Esophagus squamous epithelium (tissue), 5 donors: ENCODE results near the gene CKLF. TPM values are rescaled to one million over a fixed set of nuclear protein-coding genes. Genes with fewer than 3 reads are reported as not detected.
A peak's percentile ranks its signal among the peaks of the same experiment; 100 is the strongest.
"Not testable (repeated sequence)": the region's sequence is repeated elsewhere in the genome, so short reads cannot be mapped to it uniquely, and the experiment has no call there.

ENCODE experiments used
- DNase-seq: peaks from one replicate; lab custom pipeline; 2025; lab: John Stamatoyannopoulos, UW
- H3K27ac ChIP-seq, 4 donors: fragments of 200-600 bp; sonication (generic); one replicate each; pipeline ENCODE4 v1.5.1; 2016 to 2019; ENCODE audit warnings: mild to moderate bottlenecking in 1 of 4
- H3K27me3 ChIP-seq, 4 donors: fragments of 200-600 bp; sonication (generic); 1 replicate in 3 of 4; 2 replicates in 1 of 4; pipeline versions ENCODE4 v1.5.1 to v1.6.0; 2017 to 2021; ENCODE audit warnings: antibody characterized with exemption in 1 of 4
- H3K36me3 ChIP-seq, 3 donors: fragments of 200-600 bp; sonication (generic); one replicate each; pipeline ENCODE4 v1.5.1; 2016 to 2019
- H3K4me1 ChIP-seq, 3 donors: fragments of 200-600 bp; sonication (generic); one replicate each; pipeline ENCODE4 v1.5.1; 2017 to 2019
- H3K4me3 ChIP-seq, 4 donors: fragments of 200-600 bp; sonication (generic); 1 replicate in 3 of 4; 2 replicates in 1 of 4; pipeline ENCODE4 v1.5.1; 2016 to 2019; ENCODE audit warnings: mild to moderate bottlenecking in 2 of 4, moderate library complexity in 1 of 4
- H3K9me3 ChIP-seq, 3 donors: fragments of 200-600 bp; sonication (generic); one replicate each; pipeline ENCODE4 v1.5.1; 2016 to 2019
- POLR2A ChIP-seq, 4 donors: fragments of 450-650 bp; IDR thresholded peaks; one replicate each; pipeline ENCODE4 v1.6.1; 2017; ENCODE audit warnings: antibody characterized with exemption in 4 of 4, mild to moderate bottlenecking in 4 of 4, moderate library complexity in 3 of 4
- WGBS, 2 donors: methylation state at CpG; one replicate each; pipeline ENCODE4 v1.1.5; 2018; 5-methylcytosine and 5-hydroxymethylcytosine counted together
- intact Hi-C: fragments of 100-400 bp; cut with DNase I; formaldehyde crosslinking; loops from one replicate; pipeline ENCODE4 v1.15.0; 2022
- total RNA-seq, 4 donors: library from RNA; depleted of rRNA; stranded (reverse); fragments of >200 nt; gene quantifications; one replicate each; pipeline ENCODE4 v1.1.0, GENCODE V29; 2016
- TF ChIP-seq, protein P1 (sequence below), 6 experiments: fragments of 450-650 bp in 4 of 6; fragments of 200-600 bp in 2 of 6; sonication (generic) in 2 of 6; IDR thresholded peaks; one replicate each; pipeline ENCODE4 v1.5.1; 2016 to 2019; ENCODE audit warnings: antibody characterized with exemption in 6 of 6, mild to moderate bottlenecking in 4 of 6, moderate library complexity in 4 of 6
- donor health status: DM: yes; HTN: yes; CAD: no.

The CKLF gene
- total RNA-seq, 4 donors from 2014 or later: 8.6 to 34.1 (median 16.9) TPM

DNA sequence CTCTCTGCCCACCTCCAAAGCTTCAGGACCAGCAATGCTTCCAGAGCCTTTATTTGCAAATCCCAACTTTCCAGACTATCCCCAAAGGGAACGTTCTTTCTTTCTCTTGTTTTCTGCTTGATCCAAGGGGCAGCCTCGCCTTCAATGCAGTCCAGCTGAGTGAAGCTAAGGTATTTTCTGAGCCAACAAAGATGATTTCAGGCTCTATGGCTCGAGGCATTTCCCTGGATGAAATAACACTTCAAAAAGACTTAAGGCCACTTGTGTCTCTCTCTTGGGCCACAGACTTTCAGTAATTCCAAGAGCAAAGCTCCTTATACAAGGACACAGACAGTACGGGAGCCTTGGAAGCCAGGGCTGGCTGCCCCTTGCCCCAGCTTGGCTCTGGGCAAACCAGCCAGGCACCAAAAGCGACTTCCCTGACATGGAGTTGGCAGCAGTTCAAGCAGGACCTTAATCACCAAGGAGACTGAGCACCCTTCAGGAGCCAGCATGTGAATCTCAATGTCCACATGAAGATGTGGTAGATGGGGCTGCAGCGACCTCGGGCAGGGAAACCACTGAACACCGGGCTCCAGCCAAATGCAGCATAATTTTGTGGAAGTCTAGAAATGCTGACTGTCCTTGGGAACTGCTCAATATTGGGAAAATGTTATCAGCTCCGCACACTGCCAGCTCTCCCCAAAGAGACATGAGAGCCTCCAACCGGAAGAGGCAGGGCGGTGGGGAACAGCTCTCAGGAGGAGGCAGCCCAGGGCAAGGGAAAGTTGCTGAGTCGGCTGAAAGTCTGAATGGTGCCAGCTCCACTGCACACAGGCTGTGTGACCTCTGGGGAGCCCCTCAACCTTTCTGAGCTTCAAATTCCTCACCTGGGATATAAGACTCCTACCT is 41.4 kb upstream of the CKLF start:
- Histone ChIP-seq H3K27me3 (no peaks in the 10 kb centered on the region), H3K4me3 (peak overlapping the region in 1 of 4 donors; percentile 10), H3K36me3 (peaks cover 0 to 10% (median 0%) of the 10 kb centered on the region in 3 donors), H3K27ac (peak overlapping the region; percentile 66 to 87 (median 80)), H3K9me3 (no peaks in the 10 kb centered on the region), H3K4me1 (peaks cover 62 to 93% (median 63%) of the 10 kb centered on the region in 3 donors)
- TF ChIP-seq, protein P1, sequence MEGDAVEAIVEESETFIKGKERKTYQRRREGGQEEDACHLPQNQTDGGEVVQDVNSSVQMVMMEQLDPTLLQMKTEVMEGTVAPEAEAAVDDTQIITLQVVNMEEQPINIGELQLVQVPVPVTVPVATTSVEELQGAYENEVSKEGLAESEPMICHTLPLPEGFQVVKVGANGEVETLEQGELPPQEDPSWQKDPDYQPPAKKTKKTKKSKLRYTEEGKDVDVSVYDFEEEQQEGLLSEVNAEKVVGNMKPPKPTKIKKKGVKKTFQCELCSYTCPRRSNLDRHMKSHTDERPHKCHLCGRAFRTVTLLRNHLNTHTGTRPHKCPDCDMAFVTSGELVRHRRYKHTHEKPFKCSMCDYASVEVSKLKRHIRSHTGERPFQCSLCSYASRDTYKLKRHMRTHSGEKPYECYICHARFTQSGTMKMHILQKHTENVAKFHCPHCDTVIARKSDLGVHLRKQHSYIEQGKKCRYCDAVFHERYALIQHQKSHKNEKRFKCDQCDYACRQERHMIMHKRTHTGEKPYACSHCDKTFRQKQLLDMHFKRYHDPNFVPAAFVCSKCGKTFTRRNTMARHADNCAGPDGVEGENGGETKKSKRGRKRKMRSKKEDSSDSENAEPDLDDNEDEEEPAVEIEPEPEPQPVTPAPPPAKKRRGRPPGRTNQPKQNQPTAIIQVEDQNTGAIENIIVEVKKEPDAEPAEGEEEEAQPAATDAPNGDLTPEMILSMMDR (IDR thresholded peaks at IDR 0.05): no peak
- TF ChIP-seq POLR2A (IDR thresholded peaks at IDR 0.05): no peak
- intact Hi-C loops: no loop called here
- WGBS, 2 donors: 44 to 56% methylated on average over 6 to 10 of the region's 12 CpGs
- no peak for DNase-seq

DNA sequence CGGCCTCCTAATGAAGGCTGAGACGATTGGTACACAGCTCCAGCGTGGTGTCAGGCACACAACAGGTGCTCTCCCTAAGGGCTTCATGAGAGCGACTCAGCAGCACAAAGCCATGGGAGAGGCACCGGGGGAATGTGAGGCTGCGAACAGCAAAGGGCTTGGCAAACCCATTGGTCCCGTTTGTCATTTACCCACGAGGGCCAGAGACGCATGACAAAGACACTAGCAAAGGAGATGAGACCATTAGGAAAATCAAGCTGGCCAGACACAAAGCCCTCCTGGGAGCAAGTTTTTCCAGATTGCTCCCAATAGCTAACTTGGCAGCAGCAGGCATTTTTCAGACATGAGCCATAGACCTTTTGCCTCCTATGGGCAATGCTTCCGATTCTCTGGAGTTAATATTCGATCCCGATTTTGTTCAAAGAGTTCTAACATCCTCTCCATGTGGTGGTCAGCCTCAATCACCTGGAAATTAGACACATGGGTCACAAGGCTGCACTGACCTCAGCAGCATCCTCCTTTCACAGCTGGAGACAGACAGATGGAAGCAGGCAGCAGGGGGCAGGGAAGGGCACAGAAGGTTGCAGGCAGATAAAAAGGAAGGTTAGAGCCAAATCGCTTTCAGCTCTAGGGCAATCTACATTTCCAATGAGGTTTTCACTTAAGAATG is 40.6 kb upstream of the CKLF start:
- H3K4me1 ChIP-seq: peaks cover 70 to 100% (median 70%) of the 10 kb centered on the region in 3 donors
- peaks cover 0 to 10% (median 0%) of the 10 kb centered on the region in 3 donors for H3K36me3 ChIP-seq
- intact Hi-C loops: no loop called here
- WGBS, 2 donors: 27 to 38% methylated on average over 6 to 10 of the region's 13 CpGs
- no peak overlapping the region for H3K4me3 ChIP-seq
- DNase-seq: no peak
- H3K27ac ChIP-seq: peak overlapping the region; percentile 66 to 87 (median 80)
- no peaks in the 10 kb centered on the region for H3K27me3 ChIP-seq
- no peak for TF ChIP-seq POLR2A (IDR thresholded peaks at IDR 0.05)
- TF ChIP-seq, protein P1 (IDR thresholded peaks at IDR 0.05): peak in 1 of 6 experiments; percentile 21
- H3K9me3 ChIP-seq: no peaks in the 10 kb centered on the region

DNA sequence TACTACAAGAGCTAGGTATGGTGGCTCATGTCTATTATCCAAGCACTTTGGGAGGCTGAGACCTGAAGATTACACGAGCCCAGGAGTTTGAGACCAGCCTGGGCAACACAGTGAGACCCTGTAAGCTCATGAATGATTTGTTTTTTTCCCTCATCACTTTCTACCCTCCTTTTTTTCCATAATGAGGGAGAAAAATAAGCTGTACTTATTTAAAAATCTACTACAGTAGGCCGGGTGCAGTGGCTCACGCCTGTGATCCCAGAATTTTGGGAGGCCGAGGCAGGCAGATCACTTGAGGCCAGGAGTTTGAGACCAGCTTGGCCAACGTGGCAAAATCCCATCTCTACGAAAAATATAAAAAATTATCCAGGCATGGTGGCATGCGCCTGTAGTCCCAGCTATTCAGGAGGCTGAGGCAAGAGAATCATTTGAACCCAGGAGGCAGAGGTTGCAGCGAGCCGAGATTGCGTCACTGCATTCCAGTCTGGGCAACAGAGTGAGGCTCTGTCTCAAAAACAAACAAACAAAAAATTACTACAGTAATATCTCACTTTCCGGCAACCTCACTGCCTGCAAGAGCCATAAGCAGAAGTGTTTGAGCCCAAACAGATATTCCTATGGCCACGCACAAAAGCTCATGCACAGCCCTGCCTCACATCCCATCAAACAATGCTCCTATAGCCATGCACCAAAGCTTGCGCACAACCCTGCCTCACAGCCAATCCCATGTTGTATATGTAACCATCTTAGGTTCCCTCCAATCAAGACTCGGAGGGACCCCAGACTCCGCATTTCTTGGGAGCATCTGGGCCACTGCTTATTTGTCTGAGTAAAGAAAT is 39.9 kb upstream of the CKLF start:
- no peak for DNase-seq
- intact Hi-C loops: no loop called here
- H3K4me1 ChIP-seq: peaks cover 78 to 100% (median 78%) of the 10 kb centered on the region in 3 donors
- WGBS, 2 donors: 57 to 71% methylated on average over 15 of the region's 15 CpGs
- peaks cover 0 to 10% (median 0%) of the 10 kb centered on the region in 3 donors for H3K36me3 ChIP-seq
- no peak overlapping the region for H3K4me3 ChIP-seq
- TF ChIP-seq, protein P1 (IDR thresholded peaks at IDR 0.05): no peak
- TF ChIP-seq POLR2A (IDR thresholded peaks at IDR 0.05): no peak
- no peaks in the 10 kb centered on the region for H3K9me3 ChIP-seq
- H3K27me3 ChIP-seq: no peaks in the 10 kb centered on the region
- peak overlapping the region; percentile 66 to 87 (median 80) for H3K27ac ChIP-seq

DNA sequence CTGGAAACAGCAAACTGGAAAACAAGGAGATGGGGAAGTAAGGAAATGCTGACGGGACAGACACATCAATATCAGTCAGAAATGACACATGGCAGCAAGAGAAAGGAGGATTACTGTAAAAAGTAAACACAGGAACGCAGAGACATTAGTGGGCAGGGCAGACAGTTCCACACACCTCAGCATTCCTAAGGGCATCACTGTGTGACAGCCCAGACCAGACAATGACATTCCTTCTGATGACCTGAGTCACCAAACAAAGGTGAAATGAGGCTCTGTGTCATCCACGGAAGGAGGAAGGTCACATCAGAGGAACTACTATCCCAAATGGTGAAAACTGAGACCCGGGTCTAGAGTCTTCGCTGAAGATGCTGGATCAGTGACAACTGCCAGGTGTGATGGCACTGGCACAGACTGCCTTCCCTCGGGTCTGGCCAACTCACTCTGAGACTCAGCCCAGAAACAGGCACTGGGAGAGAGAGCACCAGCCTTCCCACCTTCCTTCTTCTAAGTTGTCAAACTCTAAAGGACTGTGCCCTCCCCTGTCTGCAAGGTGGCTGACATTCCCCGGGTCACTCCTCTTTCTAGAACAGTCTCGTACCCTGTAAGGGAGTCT is 39.2 kb upstream of the CKLF start:
- TF ChIP-seq POLR2A (IDR thresholded peaks at IDR 0.05): no peak
- TF ChIP-seq, protein P1 (IDR thresholded peaks at IDR 0.05): no peak
- no peak for DNase-seq
- Histone ChIP-seq H3K36me3 (peaks cover 0 to 10% (median 0%) of the 10 kb centered on the region in 3 donors), H3K4me3 (no peak overlapping the region), H3K9me3 (no peaks in the 10 kb centered on the region), H3K27ac (peak overlapping the region; percentile 62 to 85 (median 70)), H3K27me3 (no peaks in the 10 kb centered on the region), H3K4me1 (peaks cover 80 to 100% (median 85%) of the 10 kb centered on the region in 3 donors)
- intact Hi-C loops: no loop called here
- WGBS, 2 donors: 49 to 58% methylated on average over 6 to 8 of the region's 8 CpGs

DNA sequence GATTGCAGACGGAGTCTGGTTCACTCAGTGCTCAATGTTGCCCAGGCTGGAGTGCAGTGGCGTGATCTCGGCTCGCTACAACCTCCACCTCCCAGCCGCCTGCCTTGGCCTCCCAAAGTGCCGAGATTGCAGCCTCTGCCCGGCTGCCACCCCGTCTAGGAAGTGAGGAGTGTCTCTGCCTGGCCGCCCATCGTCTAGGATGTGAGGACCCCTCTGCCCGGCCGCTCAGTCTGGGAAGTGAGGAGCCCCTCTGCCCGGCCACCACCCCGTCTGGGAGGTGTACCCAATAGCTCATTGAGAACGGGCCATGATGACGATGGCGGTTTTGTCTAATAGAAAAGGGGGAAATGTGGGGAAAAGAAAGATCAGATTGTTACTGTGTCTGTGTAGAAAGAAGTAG is 38.0 kb upstream of the CKLF start:
- H3K27me3 ChIP-seq, DNase-seq, intact Hi-C loops, H3K27ac ChIP-seq, H3K9me3 ChIP-seq, H3K4me3 ChIP-seq: not testable (repeated sequence)
- peaks cover 77 to 100% (median 80%) of the 10 kb centered on the region in 3 donors for H3K4me1 ChIP-seq
- 97 to 100% methylated on average over 3 to 4 of the region's 17 CpGs for WGBS, 2 donors
- H3K36me3 ChIP-seq: peaks cover 0 to 10% (median 0%) of the 10 kb centered on the region in 3 donors

DNA sequence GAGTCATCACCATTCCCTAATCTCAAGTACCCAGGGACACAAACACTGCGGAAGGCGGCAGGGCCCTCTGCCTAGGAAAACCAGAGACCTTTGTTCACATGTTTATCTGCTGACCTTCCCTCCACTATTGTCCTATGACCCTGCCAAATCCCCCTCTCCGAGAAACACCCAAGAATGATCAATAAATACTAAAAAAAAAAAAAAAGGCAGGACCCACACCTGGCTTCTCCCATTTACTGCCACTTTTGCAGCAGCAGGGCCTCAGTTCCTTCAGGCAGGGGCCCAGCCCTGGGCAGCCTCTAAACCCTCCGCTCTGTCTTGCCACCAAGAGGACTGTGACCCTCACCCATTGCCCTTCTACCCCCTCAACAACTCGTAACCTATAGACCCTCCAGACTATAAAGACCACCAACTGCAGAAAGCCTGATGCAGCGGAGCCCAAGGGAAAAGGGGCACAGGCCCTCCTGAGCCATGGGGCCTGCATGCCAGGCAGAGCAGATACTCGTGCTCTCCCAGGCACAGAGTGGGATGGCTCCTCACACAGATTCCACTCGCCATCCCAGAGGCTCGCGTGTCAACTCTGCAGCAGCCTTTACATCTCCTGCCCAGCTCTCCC is 37.3 kb upstream of the CKLF start:
- H3K9me3 ChIP-seq, H3K27me3 ChIP-seq, intact Hi-C loops, DNase-seq, H3K4me3 ChIP-seq: not testable (repeated sequence)
- H3K4me1 ChIP-seq: peaks cover 79 to 100% (median 80%) of the 10 kb centered on the region in 3 donors
- 86 to 90% methylated on average over 8 of the region's 10 CpGs for WGBS, 2 donors
- peaks cover 0 to 17% (median 0%) of the 10 kb centered on the region in 3 donors for H3K36me3 ChIP-seq
- H3K27ac ChIP-seq: peak overlapping the region; percentile 86 to 95 (median 93)
